Hypothalamus (tissue), 51 donors: ENCODE results near the gene IARS2.
A peak's percentile ranks its signal among the peaks of the same experiment; 100 is the strongest.
"Not testable (repeated sequence)": the region's sequence is repeated elsewhere in the genome, so short reads cannot be mapped to it uniquely, and the experiment has no call there.

ENCODE experiments used
- DNase-seq, 51 donors: peaks; one replicate each; lab custom pipeline; 2025; lab: John Stamatoyannopoulos, UW

The IARS2 gene

GRCh38 chr1:220110473-220110872, 16.5 kb downstream of the IARS2 start:
- DNase-seq = not testable (repeated sequence)

- not testable (repeated sequence) for DNase-seq
Measured at GRCh38 chr1:220112600-220112999, 18.7 kb downstream of the IARS2 start.

- DNase-seq = no peak
Measured at GRCh38 chr1:220113136-220113695, 19.3 kb downstream of the IARS2 start.

GRCh38 chr1:220119043-220119512, 25.1 kb downstream of the IARS2 start:
- no peak for DNase-seq

GRCh38 chr1:220121791-220122530, 28.0 kb downstream of the IARS2 start:
- DNase-seq = no peak

GRCh38 chr1:220123066-220123465, 29.1 kb downstream of the IARS2 start:
- no peak for DNase-seq

- DNase-seq = no peak
Measured at GRCh38 chr1:220123889-220124288, 30.0 kb downstream of the IARS2 start.

GRCh38 chr1:220124542-220124941, 30.6 kb downstream of the IARS2 start:
- DNase-seq = no peak

- no peak for DNase-seq
Measured at GRCh38 chr1:220127076-220127475, 33.1 kb downstream of the IARS2 start.

GRCh38 chr1:220129479-220130210, 35.7 kb downstream of the IARS2 start:
- no peak for DNase-seq

- no peak for DNase-seq
Measured at GRCh38 chr1:220135755-220136154, 41.8 kb downstream of the IARS2 start.

GRCh38 chr1:220137019-220137786, 43.3 kb downstream of the IARS2 start:
- DNase-seq = no peak

GRCh38 chr1:220139966-220140365, 46.0 kb downstream of the IARS2 start:
- no peak for DNase-seq

- DNase-seq = no peak
Measured at GRCh38 chr1:220144051-220144450, 50.1 kb downstream of the IARS2 start.

GRCh38 chr1:220149742-220150141, 55.8 kb downstream of the IARS2 start:
- DNase-seq = no peak

- DNase-seq = peak in 26 of 51 donors; percentile 1 to 59 (median 15)
Measured at GRCh38 chr1:220151454-220151853, 57.5 kb downstream of the IARS2 start.

- no peak for DNase-seq
Measured at GRCh38 chr1:220153147-220153546, 59.2 kb downstream of the IARS2 start.

GRCh38 chr1:220156620-220157146, 62.8 kb downstream of the IARS2 start:
- no peak for DNase-seq

- DNase-seq = no peak
Measured at GRCh38 chr1:220157738-220158137, 63.8 kb downstream of the IARS2 start.

- not testable (repeated sequence) for DNase-seq
Measured at GRCh38 chr1:220158530-220158929, 64.6 kb downstream of the IARS2 start.

- no peak for DNase-seq
Measured at GRCh38 chr1:220159041-220159440, 65.1 kb downstream of the IARS2 start.
